Adrenal gland (tissue), 5 donors: ENCODE measurements around the gene DLG2.

Source experiments
- POLR2A ChIP-seq, 2 donors: fragments of 450-650 bp; IDR thresholded peaks; one replicate each; pipeline ENCODE4 v1.6.1; 2017; ENCODE audit warnings: antibody characterized with exemption in 2 of 2, mild to moderate bottlenecking in 2 of 2, moderate library complexity in 1 of 2
- TF ChIP-seq, protein P1 (sequence below), 6 experiments: fragments of 450-650 bp in 4 of 6; fragments of 200-600 bp in 2 of 6; sonication (generic) in 1 of 6; IDR thresholded peaks; 1 replicate in 5 of 6; 2 replicates in 1 of 6; pipeline versions ENCODE4 v1.5.1 to v1.8.0; 2016 to 2021; ENCODE audit warnings: antibody characterized with exemption in 6 of 6, mild to moderate bottlenecking in 2 of 6, moderate library complexity in 1 of 6
- donor health status: DM: no; HTN: no; CAD: no.

DNA sequence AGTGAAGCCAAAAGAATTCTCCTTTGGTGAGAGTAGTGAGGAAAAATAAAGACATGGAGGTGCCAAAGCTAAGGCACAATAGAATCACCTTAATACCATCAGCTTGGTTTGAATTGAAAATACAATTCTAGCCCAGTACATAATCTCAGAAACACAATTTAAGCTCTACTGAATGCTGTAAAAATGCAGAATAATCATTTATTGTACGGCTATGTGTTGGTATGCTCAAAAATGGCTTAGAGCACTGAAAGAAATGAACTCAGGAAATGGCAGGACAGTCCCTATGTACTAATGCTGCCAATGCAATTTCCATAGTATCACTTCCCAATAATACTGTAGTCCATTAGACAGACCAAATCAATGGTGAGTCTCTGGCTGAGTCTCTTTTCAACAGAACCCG is 798.5 kb downstream of the DLG2 start:
- TF ChIP-seq, protein P1, sequence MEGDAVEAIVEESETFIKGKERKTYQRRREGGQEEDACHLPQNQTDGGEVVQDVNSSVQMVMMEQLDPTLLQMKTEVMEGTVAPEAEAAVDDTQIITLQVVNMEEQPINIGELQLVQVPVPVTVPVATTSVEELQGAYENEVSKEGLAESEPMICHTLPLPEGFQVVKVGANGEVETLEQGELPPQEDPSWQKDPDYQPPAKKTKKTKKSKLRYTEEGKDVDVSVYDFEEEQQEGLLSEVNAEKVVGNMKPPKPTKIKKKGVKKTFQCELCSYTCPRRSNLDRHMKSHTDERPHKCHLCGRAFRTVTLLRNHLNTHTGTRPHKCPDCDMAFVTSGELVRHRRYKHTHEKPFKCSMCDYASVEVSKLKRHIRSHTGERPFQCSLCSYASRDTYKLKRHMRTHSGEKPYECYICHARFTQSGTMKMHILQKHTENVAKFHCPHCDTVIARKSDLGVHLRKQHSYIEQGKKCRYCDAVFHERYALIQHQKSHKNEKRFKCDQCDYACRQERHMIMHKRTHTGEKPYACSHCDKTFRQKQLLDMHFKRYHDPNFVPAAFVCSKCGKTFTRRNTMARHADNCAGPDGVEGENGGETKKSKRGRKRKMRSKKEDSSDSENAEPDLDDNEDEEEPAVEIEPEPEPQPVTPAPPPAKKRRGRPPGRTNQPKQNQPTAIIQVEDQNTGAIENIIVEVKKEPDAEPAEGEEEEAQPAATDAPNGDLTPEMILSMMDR (IDR thresholded peaks at IDR 0.05): no peak
- TF ChIP-seq POLR2A (IDR thresholded peaks at IDR 0.05): no peak
